Glomerular endothelial cell (primary cell): Measurements from ENCODE around the gene NR1H3. TPM values are rescaled to one million over a fixed set of nuclear protein-coding genes. Genes with fewer than 3 reads are reported as not detected.

ENCODE experiments used
- DNase-seq: peaks from one replicate; pipeline ENCODE4 v3.0.0-alpha.2; 2011; ENCODE audit warnings: low read depth, low spot score; ENCODE audit errors: extremely low read depth
- total RNA-seq: library from RNA; depleted of rRNA; stranded (reverse); fragments of >200 nt; gene quantifications from 2 replicates; pipeline ENCODE4 v1.2.3, GENCODE V29; 2015

Gene NR1H3
- total RNA-seq, 1 donor from 2014 or later: 4.1 TPM

GRCh38 chr11:47269002-47269828 is 11.4 kb downstream of the NR1H3 start:
- DNase-seq: no peak

GRCh38 chr11:47269829-47270305 is 12.1 kb downstream of the NR1H3 start, which contains the start of gene MADD:
Gene MADD, plus strand, starts transcription at chr11:47270133.
- no peak for DNase-seq

- no peak for DNase-seq
Observed at GRCh38 chr11:47270331-47271271, 12.8 kb downstream of the NR1H3 start.

GRCh38 chr11:47271328-47271727 is 13.5 kb downstream of the NR1H3 start:
- DNase-seq: no peak

GRCh38 chr11:47271961-47272661 is 14.3 kb downstream of the NR1H3 start:
- no peak for DNase-seq

- DNase-seq: no peak
Observed at GRCh38 chr11:47272706-47273105, 14.9 kb downstream of the NR1H3 start.

GRCh38 chr11:47274495-47275235 is 16.9 kb downstream of the NR1H3 start:
- no peak for DNase-seq

GRCh38 chr11:47276923-47277322 is 19.1 kb downstream of the NR1H3 start:
- no peak for DNase-seq

- DNase-seq: no peak
Observed at GRCh38 chr11:47278058-47278457, 20.3 kb downstream of the NR1H3 start.

- DNase-seq: no peak
Observed at GRCh38 chr11:47278769-47279168, 21.0 kb downstream of the NR1H3 start.

GRCh38 chr11:47280099-47280498 is 22.3 kb downstream of the NR1H3 start:
- no peak for DNase-seq

GRCh38 chr11:47280860-47281259 is 23.1 kb downstream of the NR1H3 start:
- DNase-seq: no peak

GRCh38 chr11:47282462-47282861 is 24.7 kb downstream of the NR1H3 start:
- DNase-seq: no peak

GRCh38 chr11:47284151-47284550 is 26.4 kb downstream of the NR1H3 start:
- no peak for DNase-seq

GRCh38 chr11:47285969-47286770 is 28.4 kb downstream of the NR1H3 start:
- no peak for DNase-seq

GRCh38 chr11:47288066-47288465 is 30.3 kb downstream of the NR1H3 start:
- DNase-seq: no peak

GRCh38 chr11:47289856-47290255 is 32.1 kb downstream of the NR1H3 start:
- no peak for DNase-seq

- no peak for DNase-seq
Observed at GRCh38 chr11:47295385-47295784, 37.6 kb downstream of the NR1H3 start.

- no peak for DNase-seq
Observed at GRCh38 chr11:47296045-47296444, 38.2 kb downstream of the NR1H3 start.
